HUDEP-2 (cell line): Measurements from ENCODE around the gene MAN2A1.

ENCODE experiments used
- DNase-seq, 76 experiments: peaks; one replicate each; lab custom pipeline; 2025; ENCODE audit not compliant: unreplicated experiment in 76 of 76; lab: John Stamatoyannopoulos, UW

The MAN2A1 gene

GRCh38 chr5:109899163-109899535 lies 209.4 kb downstream of the MAN2A1 start:
- DNase-seq, result no peak

- no peak for DNase-seq
These were observed 210.7 kb downstream of the MAN2A1 start for GRCh38 chr5:109900461-109900860.

- DNase-seq, result no peak
These were observed 211.3 kb downstream of the MAN2A1 start for GRCh38 chr5:109900911-109901627.

GRCh38 chr5:109901628-109901981 lies 211.9 kb downstream of the MAN2A1 start:
- DNase-seq, result no peak

- DNase-seq, result no peak
These were observed 213.3 kb downstream of the MAN2A1 start for GRCh38 chr5:109903061-109903460.

GRCh38 chr5:109905906-109906305 lies 216.2 kb downstream of the MAN2A1 start:
- DNase-seq, result no peak

- no peak for DNase-seq
These were observed 217.5 kb downstream of the MAN2A1 start for GRCh38 chr5:109907189-109907588.

GRCh38 chr5:109907731-109908130 lies 218.0 kb downstream of the MAN2A1 start:
- no peak for DNase-seq

- no peak for DNase-seq
These were observed 218.6 kb downstream of the MAN2A1 start for GRCh38 chr5:109908366-109908765.

GRCh38 chr5:109910874-109911273 lies 221.1 kb downstream of the MAN2A1 start:
- no peak for DNase-seq

GRCh38 chr5:109911731-109912130 lies 222.0 kb downstream of the MAN2A1 start:
- no peak for DNase-seq

GRCh38 chr5:109914906-109915305 lies 225.2 kb downstream of the MAN2A1 start:
- no peak for DNase-seq

- no peak for DNase-seq
These were observed 226.9 kb downstream of the MAN2A1 start for GRCh38 chr5:109916481-109917153.
